Ascending aorta (tissue), 2 donors: ENCODE measurements around the gene CHGA. TPM values are rescaled to one million over a fixed set of nuclear protein-coding genes. Genes with fewer than 3 reads are reported as not detected.

Experiments used
- DNase-seq, 2 donors: peaks; one replicate each; pipeline ENCODE4 v3.0.0-alpha.2; 2019; ENCODE audit warnings: low spot score in 2 of 2
- H3K27ac ChIP-seq, 2 donors: fragments of 200-600 bp; sonication (generic); one replicate each; pipeline ENCODE4 v1.5.1; 2016 to 2017; ENCODE audit warnings: mild to moderate bottlenecking in 1 of 2
- H3K27me3 ChIP-seq: fragments of 200-600 bp; sonication (generic); one replicate; pipeline ENCODE4 v1.5.1; 2017
- H3K36me3 ChIP-seq, 2 donors: fragments of 200-600 bp; sonication (generic); one replicate each; pipeline ENCODE4 v1.5.1; 2016
- H3K4me1 ChIP-seq, 2 donors: fragments of 200-600 bp; sonication (generic); one replicate each; pipeline ENCODE4 v1.5.1; 2016 to 2017; ENCODE audit warnings: mild to moderate bottlenecking in 1 of 2
- H3K4me3 ChIP-seq, 2 donors: fragments of 200-600 bp; sonication (generic); one replicate each; pipeline ENCODE4 v1.5.1; 2016 to 2017; ENCODE audit warnings: mild to moderate bottlenecking in 1 of 2
- H3K9me3 ChIP-seq, 2 donors: fragments of 200-600 bp; sonication (generic); one replicate each; pipeline ENCODE4 v1.5.1; 2016
- intact Hi-C: fragments of 100-400 bp; cut with DNase I; formaldehyde crosslinking; loops from one replicate; pipeline ENCODE4 v1.15.1; 2023
- total RNA-seq: library from RNA; depleted of rRNA; stranded (reverse); fragments of >200 nt; gene quantifications from one replicate; pipeline ENCODE4 v1.1.0, GENCODE V29; 2016
- TF ChIP-seq, protein P1 (sequence below), 3 experiments: fragments of 200-600 bp in 2 of 3; fragments of 450-650 bp in 1 of 3; sonication (generic) in 2 of 3; IDR thresholded peaks; one replicate each; pipeline ENCODE4 v1.5.1; 2016 to 2019; ENCODE audit warnings: antibody characterized with exemption in 3 of 3, mild to moderate bottlenecking in 1 of 3, moderate library complexity in 1 of 3

CHGA gene
- total RNA-seq, 1 donor from 2014 or later, result 0.32 TPM

DNA sequence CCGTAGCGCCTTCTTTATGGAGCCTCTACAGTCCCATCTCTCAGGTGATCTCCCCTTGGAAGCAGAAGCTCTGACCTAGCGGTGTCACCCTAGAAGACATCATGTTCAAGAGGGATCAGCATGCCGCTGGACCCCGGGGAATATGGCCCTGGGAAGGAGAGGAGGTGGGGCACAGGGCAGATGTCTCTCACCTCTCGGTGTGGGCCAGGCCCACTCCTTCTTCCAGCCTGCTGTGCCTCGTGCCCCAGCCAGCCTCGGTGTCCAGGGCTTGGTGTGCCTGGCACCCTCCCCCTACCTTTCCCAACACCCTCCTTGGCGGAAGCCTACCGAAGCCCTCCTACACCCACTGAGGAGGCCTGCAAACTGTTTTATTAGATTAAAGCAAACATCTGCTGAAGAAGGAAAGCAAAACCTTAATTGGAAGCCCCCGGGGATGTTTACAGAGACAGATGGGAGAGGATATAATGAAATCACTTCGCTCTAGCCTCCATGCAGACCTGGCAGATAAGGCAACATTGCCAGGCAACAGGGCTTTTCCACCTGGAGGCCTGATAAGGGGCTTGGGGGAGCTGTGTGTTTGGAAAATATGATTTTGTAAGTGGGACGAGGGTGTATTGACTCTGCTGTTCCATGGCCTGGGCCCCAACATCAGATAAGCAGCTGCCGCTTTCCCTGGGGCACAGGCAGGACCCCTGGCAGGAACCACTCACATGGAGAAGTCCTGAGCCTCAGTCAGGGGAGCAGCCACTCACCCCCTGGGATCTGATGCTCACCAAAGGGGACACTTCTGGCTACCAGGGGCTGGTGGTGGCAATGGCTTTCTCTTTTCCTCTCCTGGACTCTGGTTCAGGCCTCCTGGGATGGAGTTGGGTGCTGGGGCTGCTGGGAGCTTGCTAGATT is 5.7 kb upstream of the CHGA start:
- Histone ChIP-seq H3K9me3 (no peaks in the 10 kb centered on the region), H3K27me3 (no peaks in the 10 kb centered on the region), H3K4me1 (no peaks in the 10 kb centered on the region), H3K4me3 (no peak overlapping the region), H3K27ac (no peak overlapping the region), H3K36me3 (no peaks in the 10 kb centered on the region)
- TF ChIP-seq, protein P1, sequence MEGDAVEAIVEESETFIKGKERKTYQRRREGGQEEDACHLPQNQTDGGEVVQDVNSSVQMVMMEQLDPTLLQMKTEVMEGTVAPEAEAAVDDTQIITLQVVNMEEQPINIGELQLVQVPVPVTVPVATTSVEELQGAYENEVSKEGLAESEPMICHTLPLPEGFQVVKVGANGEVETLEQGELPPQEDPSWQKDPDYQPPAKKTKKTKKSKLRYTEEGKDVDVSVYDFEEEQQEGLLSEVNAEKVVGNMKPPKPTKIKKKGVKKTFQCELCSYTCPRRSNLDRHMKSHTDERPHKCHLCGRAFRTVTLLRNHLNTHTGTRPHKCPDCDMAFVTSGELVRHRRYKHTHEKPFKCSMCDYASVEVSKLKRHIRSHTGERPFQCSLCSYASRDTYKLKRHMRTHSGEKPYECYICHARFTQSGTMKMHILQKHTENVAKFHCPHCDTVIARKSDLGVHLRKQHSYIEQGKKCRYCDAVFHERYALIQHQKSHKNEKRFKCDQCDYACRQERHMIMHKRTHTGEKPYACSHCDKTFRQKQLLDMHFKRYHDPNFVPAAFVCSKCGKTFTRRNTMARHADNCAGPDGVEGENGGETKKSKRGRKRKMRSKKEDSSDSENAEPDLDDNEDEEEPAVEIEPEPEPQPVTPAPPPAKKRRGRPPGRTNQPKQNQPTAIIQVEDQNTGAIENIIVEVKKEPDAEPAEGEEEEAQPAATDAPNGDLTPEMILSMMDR (IDR thresholded peaks at IDR 0.05), result no peak
- intact Hi-C loops, result no loop called here
- no peak for DNase-seq

DNA sequence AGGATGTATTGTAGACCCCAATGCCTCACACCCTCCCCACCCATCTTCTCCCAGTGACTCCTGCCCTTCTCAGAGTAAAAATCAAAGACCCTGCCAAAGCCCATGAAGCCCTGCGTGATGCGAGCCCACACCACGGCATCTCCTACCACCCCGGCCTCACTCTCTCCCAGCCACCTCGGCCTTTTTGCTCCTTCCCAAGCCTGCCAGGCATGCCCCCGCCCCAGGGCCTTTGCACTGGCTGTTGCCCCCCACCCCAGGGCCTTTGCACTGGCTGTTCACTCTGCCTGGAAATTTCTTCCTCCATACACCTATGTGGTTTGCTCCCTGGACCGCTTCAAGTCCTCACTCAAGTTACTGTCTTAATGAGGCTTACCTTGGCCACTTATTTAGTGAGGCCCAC is 5.0 kb upstream of the CHGA start:
- Histone ChIP-seq H3K27ac (no peak overlapping the region), H3K4me1 (no peaks in the 10 kb centered on the region), H3K27me3 (no peaks in the 10 kb centered on the region), H3K36me3 (no peaks in the 10 kb centered on the region), H3K9me3 (no peaks in the 10 kb centered on the region), H3K4me3 (no peak overlapping the region)
- intact Hi-C loops, result no loop called here
- TF ChIP-seq, protein P1 (IDR thresholded peaks at IDR 0.05), result no peak
- no peak for DNase-seq

DNA sequence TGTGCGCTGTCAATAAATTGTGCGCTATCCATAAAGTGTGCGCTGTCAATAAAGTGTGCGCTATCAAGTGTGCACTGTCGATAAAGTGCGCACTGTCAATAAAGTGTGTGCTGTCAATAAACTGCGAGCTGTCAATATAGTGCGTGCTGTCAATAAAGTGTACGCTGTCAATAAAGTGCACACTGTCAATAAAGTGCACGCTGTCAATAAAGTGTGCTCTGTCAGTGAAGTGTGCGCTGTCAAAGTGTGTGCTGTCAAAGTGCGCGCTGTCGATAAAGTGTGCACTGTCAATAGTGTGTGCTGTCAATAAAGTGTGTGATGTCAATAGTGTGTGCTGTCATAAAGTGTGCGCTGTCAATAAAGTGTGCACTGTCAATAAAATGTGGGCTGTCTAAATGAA is 2.9 kb upstream of the CHGA start:
- intact Hi-C loops, result no loop called here
- no peaks in the 10 kb centered on the region for H3K27me3 ChIP-seq
- no peaks in the 10 kb centered on the region for H3K9me3 ChIP-seq
- no peaks in the 10 kb centered on the region for H3K4me1 ChIP-seq
- DNase-seq, result no peak
- TF ChIP-seq, protein P1 (IDR thresholded peaks at IDR 0.05), result no peak
- H3K4me3 ChIP-seq, result no peak overlapping the region
- no peak overlapping the region for H3K27ac ChIP-seq
- no peaks in the 10 kb centered on the region for H3K36me3 ChIP-seq

DNA sequence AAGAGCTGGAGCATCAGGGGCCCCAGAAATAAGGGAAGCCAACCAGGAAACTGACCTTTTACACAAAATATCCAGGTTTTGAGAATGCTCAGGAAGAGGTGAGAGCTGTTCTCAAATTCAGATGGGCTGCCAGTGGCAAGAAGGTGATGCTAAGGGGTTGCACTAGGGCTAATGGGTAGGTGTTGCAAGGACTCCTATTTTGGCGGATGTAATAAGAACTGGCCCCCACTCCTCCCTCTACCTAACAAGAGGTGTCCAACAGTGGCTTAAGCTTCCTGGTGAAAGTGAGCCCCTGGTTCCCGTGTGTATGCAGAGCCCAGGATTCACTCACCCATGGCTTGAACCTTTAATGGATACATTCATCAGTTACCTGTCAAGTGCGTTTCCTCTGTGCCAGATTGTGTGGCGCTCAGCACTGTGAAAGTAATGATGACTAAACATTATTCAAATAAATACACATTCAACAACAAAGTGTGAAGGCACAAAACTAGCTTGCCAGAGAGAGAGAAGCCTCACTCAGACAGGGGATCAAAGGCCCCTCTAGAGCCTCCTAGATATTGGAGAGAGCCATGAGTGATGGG is 705 bp upstream of the CHGA start:
- H3K9me3 ChIP-seq, result no peaks in the 10 kb centered on the region
- DNase-seq, result no peak
- H3K27me3 ChIP-seq, result no peaks in the 10 kb centered on the region
- no peak overlapping the region for H3K4me3 ChIP-seq
- TF ChIP-seq, protein P1 (IDR thresholded peaks at IDR 0.05), result no peak
- no peaks in the 10 kb centered on the region for H3K36me3 ChIP-seq
- intact Hi-C loops, result no loop called here
- H3K27ac ChIP-seq, result no peak overlapping the region
- no peaks in the 10 kb centered on the region for H3K4me1 ChIP-seq

DNA sequence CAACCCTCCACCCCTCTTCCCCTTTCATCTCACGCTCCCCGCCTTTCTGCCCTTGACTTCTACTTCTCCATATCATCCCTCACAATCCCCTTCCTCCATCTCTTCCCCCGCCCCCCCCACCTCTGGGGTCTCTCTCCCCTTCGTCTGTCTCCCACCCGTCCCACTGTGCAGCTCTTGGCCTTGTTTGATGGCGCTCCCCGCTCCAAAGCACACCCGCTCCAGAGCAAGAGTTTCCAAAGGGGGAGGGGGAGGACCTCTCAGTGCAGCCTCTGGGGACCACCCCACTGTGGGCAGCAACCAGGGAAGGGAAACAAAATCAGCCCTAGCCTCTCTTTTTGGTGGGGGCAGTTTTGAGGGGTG is 774 bp downstream of the CHGA start:
- TF ChIP-seq, protein P1 (IDR thresholded peaks at IDR 0.05), result no peak
- no peaks in the 10 kb centered on the region for H3K4me1 ChIP-seq
- H3K4me3 ChIP-seq, result no peak overlapping the region
- intact Hi-C loops, result no loop called here
- no peaks in the 10 kb centered on the region for H3K27me3 ChIP-seq
- H3K27ac ChIP-seq, result no peak overlapping the region
- DNase-seq, result no peak
- H3K36me3 ChIP-seq, result no peaks in the 10 kb centered on the region
- no peaks in the 10 kb centered on the region for H3K9me3 ChIP-seq
